Right renal cortex interstitium (tissue), 3 donors: Measurements from ENCODE around the gene WNT9A. TPM values are rescaled to one million over a fixed set of nuclear protein-coding genes. Genes with fewer than 3 reads are reported as not detected.

Experiments used
- DNase-seq, 3 donors: peaks; one replicate each; pipeline ENCODE4 v3.0.0-alpha.2; 2013; ENCODE audit warnings: low read depth in 3 of 3, low spot score in 2 of 3
- polyA plus RNA-seq, 3 donors: library from polyadenylated mRNA; unstranded; fragments of 120-200 nt; gene quantifications; one replicate each; pipeline ENCODE4 v1.2.1, GENCODE V29; 2013; ENCODE audit not compliant: insufficient read length in 3 of 3

The WNT9A gene
- polyA plus RNA-seq, 3 donors, result 1.0 to 1.2 (median 1.1) TPM

GRCh38 chr1:227954163-227954850 is 6.6 kb upstream of the WNT9A start:
- DNase-seq, result no peak

- no peak for DNase-seq
Observed at GRCh38 chr1:227953022-227953412, 5.3 kb upstream of the WNT9A start.

GRCh38 chr1:227952374-227953021 is 4.8 kb upstream of the WNT9A start:
- DNase-seq, result no peak

GRCh38 chr1:227951624-227952373 is 4.1 kb upstream of the WNT9A start:
- no peak for DNase-seq

- DNase-seq, result no peak
Observed at GRCh38 chr1:227950735-227951346, 3.1 kb upstream of the WNT9A start.

GRCh38 chr1:227949954-227950734 is 2.4 kb upstream of the WNT9A start:
- no peak for DNase-seq

GRCh38 chr1:227949341-227949921 is 1.7 kb upstream of the WNT9A start:
- no peak for DNase-seq

GRCh38 chr1:227948493-227949260 is 945 bp upstream of the WNT9A start:
- DNase-seq, result no peak

- no peak for DNase-seq
Observed at GRCh38 chr1:227947386-227947675, 401 bp downstream of the WNT9A start.

GRCh38 chr1:227946624-227947385 is 927 bp downstream of the WNT9A start:
- no peak for DNase-seq

- DNase-seq, result no peak
Observed at GRCh38 chr1:227945891-227946623, 1.7 kb downstream of the WNT9A start.

GRCh38 chr1:227944931-227945890 is 2.5 kb downstream of the WNT9A start:
- no peak for DNase-seq

- no peak for DNase-seq
Observed at GRCh38 chr1:227944090-227944930, 3.4 kb downstream of the WNT9A start.

GRCh38 chr1:227943381-227944089 is 4.2 kb downstream of the WNT9A start:
- no peak for DNase-seq

- no peak for DNase-seq
Observed at GRCh38 chr1:227942716-227943261, 4.9 kb downstream of the WNT9A start.
